ENCODE data around the gene P2RX3.
"Not testable (repeated sequence)": the region's sequence is repeated elsewhere in the genome, so short reads cannot be mapped to it uniquely, and the experiment has no call there.

P2RX3 gene

GRCh38 chr11:57330029-57330428 is 8.1 kb upstream of the P2RX3 start:
- Histone ChIP-seq H3K4me3 (ENCODE audit: low read depth, low read length) (no peak overlapping the region), H3K9ac (ENCODE audit: low read depth, low read length) (no peak overlapping the region), H3K9me3 (ENCODE audit: control insufficient read depth, insufficient read depth, low read length) (no peaks in the 10 kb centered on the region), H3K27ac (ENCODE audit: low read depth, low read length) (no peak overlapping the region), H3K4me1 (ENCODE audit: control insufficient read depth, insufficient read depth, low read length) (peaks cover 20% of the 10 kb centered on the region), H3K36me3 (ENCODE audit: control insufficient read depth, insufficient read depth, low read length) (peaks cover 92% of the 10 kb centered on the region), H3K27me3 (ENCODE audit: control insufficient read depth, insufficient read depth, low read length) (no peaks in the 10 kb centered on the region)

- Histone ChIP-seq H3K4me3 (ENCODE audit: low read depth, low read length) (no peak overlapping the region), H3K4me1 (ENCODE audit: control insufficient read depth, insufficient read depth, low read length) (peaks cover 12% of the 10 kb centered on the region), H3K27ac (ENCODE audit: low read depth, low read length) (no peak overlapping the region), H3K9me3 (ENCODE audit: control insufficient read depth, insufficient read depth, low read length) (no peaks in the 10 kb centered on the region), H3K27me3 (ENCODE audit: control insufficient read depth, insufficient read depth, low read length) (no peaks in the 10 kb centered on the region), H3K9ac (ENCODE audit: low read depth, low read length) (no peak overlapping the region), H3K36me3 (ENCODE audit: control insufficient read depth, insufficient read depth, low read length) (peaks cover 82% of the 10 kb centered on the region)
These were observed 6.4 kb upstream of the P2RX3 start for GRCh38 chr11:57331720-57332119.

GRCh38 chr11:57332694-57333440 is 5.3 kb upstream of the P2RX3 start:
- H3K4me3 ChIP-seq (ENCODE audit: low read depth, low read length) = no peak overlapping the region
- no peaks in the 10 kb centered on the region for H3K9me3 ChIP-seq (ENCODE audit: control insufficient read depth, insufficient read depth, low read length)
- H3K27me3 ChIP-seq (ENCODE audit: control insufficient read depth, insufficient read depth, low read length) = no peaks in the 10 kb centered on the region
- H3K27ac ChIP-seq (ENCODE audit: low read depth, low read length) = no peak overlapping the region
- peaks cover 70% of the 10 kb centered on the region for H3K36me3 ChIP-seq (ENCODE audit: control insufficient read depth, insufficient read depth, low read length)
- no peak overlapping the region for H3K9ac ChIP-seq (ENCODE audit: low read depth, low read length)
- H3K4me1 ChIP-seq (ENCODE audit: control insufficient read depth, insufficient read depth, low read length) = peaks cover 12% of the 10 kb centered on the region

- Histone ChIP-seq H3K9ac (ENCODE audit: low read depth, low read length) (peak overlapping the region; percentile 81), H3K27me3 (ENCODE audit: control insufficient read depth, insufficient read depth, low read length) (no peaks in the 10 kb centered on the region), H3K9me3 (ENCODE audit: control insufficient read depth, insufficient read depth, low read length) (no peaks in the 10 kb centered on the region), H3K27ac (ENCODE audit: low read depth, low read length) (peak overlapping the region; percentile 80), H3K4me3 (ENCODE audit: low read depth, low read length) (peak overlapping the region; percentile 83), H3K36me3 (ENCODE audit: control insufficient read depth, insufficient read depth, low read length) (peaks cover 49% of the 10 kb centered on the region), H3K4me1 (ENCODE audit: control insufficient read depth, insufficient read depth, low read length) (peaks cover 12% of the 10 kb centered on the region)
These were observed 3.2 kb upstream of the P2RX3 start for GRCh38 chr11:57335023-57335342.

- peaks cover 44% of the 10 kb centered on the region for H3K36me3 ChIP-seq (ENCODE audit: control insufficient read depth, insufficient read depth, low read length)
- H3K4me3 ChIP-seq (ENCODE audit: low read depth, low read length) = peak within 1 kb of the TSS; percentile 83
- H3K9me3 ChIP-seq (ENCODE audit: control insufficient read depth, insufficient read depth, low read length) = no peaks in the 10 kb centered on the region
- H3K9ac ChIP-seq (ENCODE audit: low read depth, low read length) = peak within 1 kb of the TSS; percentile 81
- peaks cover 2% of the 10 kb centered on the region; the same call in 1 of the 2 replicates for H3K27me3 ChIP-seq (ENCODE audit: control insufficient read depth, insufficient read depth, low read length)
- peaks cover 18% of the 10 kb centered on the region for H3K4me1 ChIP-seq (ENCODE audit: control insufficient read depth, insufficient read depth, low read length)
- peak within 1 kb of the TSS; percentile 80 for H3K27ac ChIP-seq (ENCODE audit: low read depth, low read length)
These were observed 2.6 kb upstream of the P2RX3 start, which contains the start of gene SSRP1 for GRCh38 chr11:57335343-57336110. TSS of gene SSRP1 (minus strand) at chr11:57335892. CDS start at chr11:57335121, 771 bp downstream.

- H3K36me3 ChIP-seq (ENCODE audit: control insufficient read depth, insufficient read depth, low read length) = peaks cover 37% of the 10 kb centered on the region
- peaks cover 19% of the 10 kb centered on the region for H3K4me1 ChIP-seq (ENCODE audit: control insufficient read depth, insufficient read depth, low read length)
- peaks cover 8% of the 10 kb centered on the region; the same call in 1 of the 2 replicates for H3K27me3 ChIP-seq (ENCODE audit: control insufficient read depth, insufficient read depth, low read length)
- no peaks in the 10 kb centered on the region for H3K9me3 ChIP-seq (ENCODE audit: control insufficient read depth, insufficient read depth, low read length)
- peak overlapping the region; percentile 83 for H3K4me3 ChIP-seq (ENCODE audit: low read depth, low read length)
- no peak overlapping the region for H3K27ac ChIP-seq (ENCODE audit: low read depth, low read length)
- H3K9ac ChIP-seq (ENCODE audit: low read depth, low read length) = no peak overlapping the region; the same call in 1 of the 2 replicates
These were observed 2.0 kb upstream of the P2RX3 start for GRCh38 chr11:57336111-57336666.

GRCh38 chr11:57336856-57337255 is 1.3 kb upstream of the P2RX3 start:
- H3K9ac ChIP-seq (ENCODE audit: low read depth, low read length); H3K4me3 ChIP-seq (ENCODE audit: low read depth, low read length); H3K27ac ChIP-seq (ENCODE audit: low read depth, low read length); H3K9me3 ChIP-seq (ENCODE audit: control insufficient read depth, insufficient read depth, low read length): not testable (repeated sequence)
- Histone ChIP-seq H3K27me3 (ENCODE audit: control insufficient read depth, insufficient read depth, low read length) (peaks cover 11% of the 10 kb centered on the region; the same call in 1 of the 2 replicates), H3K36me3 (ENCODE audit: control insufficient read depth, insufficient read depth, low read length) (peaks cover 30% of the 10 kb centered on the region), H3K4me1 (ENCODE audit: control insufficient read depth, insufficient read depth, low read length) (peaks cover 19% of the 10 kb centered on the region)

GRCh38 chr11:57339328-57339727 is 1.2 kb downstream of the P2RX3 start:
- Histone ChIP-seq H3K9me3 (ENCODE audit: control insufficient read depth, insufficient read depth, low read length) (no peaks in the 10 kb centered on the region), H3K36me3 (ENCODE audit: control insufficient read depth, insufficient read depth, low read length) (peaks cover 6% of the 10 kb centered on the region), H3K27ac (ENCODE audit: low read depth, low read length) (no peak overlapping the region), H3K4me3 (ENCODE audit: low read depth, low read length) (no peak overlapping the region), H3K27me3 (ENCODE audit: control insufficient read depth, insufficient read depth, low read length) (peaks cover 11% of the 10 kb centered on the region; the same call in 1 of the 2 replicates), H3K9ac (ENCODE audit: low read depth, low read length) (no peak overlapping the region), H3K4me1 (ENCODE audit: control insufficient read depth, insufficient read depth, low read length) (peaks cover 31% of the 10 kb centered on the region)

- Histone ChIP-seq H3K27ac (ENCODE audit: low read depth, low read length) (no peak overlapping the region), H3K9me3 (ENCODE audit: control insufficient read depth, insufficient read depth, low read length) (no peaks in the 10 kb centered on the region), H3K4me3 (ENCODE audit: low read depth, low read length) (no peak overlapping the region), H3K27me3 (ENCODE audit: control insufficient read depth, insufficient read depth, low read length) (peaks cover 16% of the 10 kb centered on the region; the same call in 1 of the 2 replicates), H3K9ac (ENCODE audit: low read depth, low read length) (no peak overlapping the region), H3K36me3 (ENCODE audit: control insufficient read depth, insufficient read depth, low read length) (no peaks in the 10 kb centered on the region), H3K4me1 (ENCODE audit: control insufficient read depth, insufficient read depth, low read length) (peaks cover 25% of the 10 kb centered on the region; the same call in 1 of the 2 replicates)
These were observed 2.0 kb downstream of the P2RX3 start for GRCh38 chr11:57340039-57340615.

GRCh38 chr11:57341250-57341808 is 3.2 kb downstream of the P2RX3 start:
- no peak overlapping the region for H3K27ac ChIP-seq (ENCODE audit: low read depth, low read length)
- no peaks in the 10 kb centered on the region for H3K36me3 ChIP-seq (ENCODE audit: control insufficient read depth, insufficient read depth, low read length)
- no peak overlapping the region for H3K4me3 ChIP-seq (ENCODE audit: low read depth, low read length)
- peaks cover 17% of the 10 kb centered on the region; the same call in 1 of the 2 replicates for H3K27me3 ChIP-seq (ENCODE audit: control insufficient read depth, insufficient read depth, low read length)
- H3K9ac ChIP-seq (ENCODE audit: low read depth, low read length) = no peak overlapping the region
- no peaks in the 10 kb centered on the region for H3K9me3 ChIP-seq (ENCODE audit: control insufficient read depth, insufficient read depth, low read length)
- peaks cover 23% of the 10 kb centered on the region for H3K4me1 ChIP-seq (ENCODE audit: control insufficient read depth, insufficient read depth, low read length)
